Activated CD4-positive, alpha-beta T cell treated with anti-CD3 and anti-CD28 coated beads, Interleukin-2, amount 10 ng/mL, durations not matched to agents 24 days and 14 days (primary cell): Measurements from ENCODE around the gene SP5. TPM values are rescaled to one million over a fixed set of nuclear protein-coding genes. Genes with fewer than 3 reads are reported as not detected.

Source experiments
- DNase-seq: peaks from one replicate; pipeline ENCODE4 v3.0.0; 2022
- H3K27ac Mint-ChIP-seq: one replicate; pipeline ENCODE4 v1.8.0; 2022; ENCODE audit warnings: mild to moderate bottlenecking, mixed read lengths
- H3K27me3 Mint-ChIP-seq: one replicate; pipeline ENCODE4 v1.8.0; 2022; ENCODE audit warnings: mixed read lengths
- H3K36me3 Mint-ChIP-seq: one replicate; pipeline ENCODE4 v1.8.0; 2022; ENCODE audit warnings: low read depth, mild to moderate bottlenecking, mixed read lengths
- H3K4me1 Mint-ChIP-seq: one replicate; pipeline ENCODE4 v1.8.0; 2021; ENCODE audit warnings: mixed read lengths
- H3K4me3 Mint-ChIP-seq: one replicate; pipeline ENCODE4 v1.8.0; 2022; ENCODE audit warnings: mild to moderate bottlenecking, moderate library complexity, mixed read lengths
- H3K9me3 Mint-ChIP-seq: one replicate; pipeline ENCODE4 v1.8.0; 2021; ENCODE audit warnings: mixed read lengths
- intact Hi-C: fragments of 100-400 bp; cut with micrococcal nuclease; formaldehyde crosslinking; loops from one replicate; pipeline ENCODE4 v1.15.1; 2023
- total RNA-seq: library from RNA; stranded (reverse); gene quantifications from 2 replicates; pipeline ENCODE4 v1.2.3, GENCODE V29; 2022

The SP5 gene
- total RNA-seq, 1 donor from 2014 or later: 0.09 TPM

GRCh38 chr2:170695521-170696410 lies 19.4 kb upstream of the SP5 start:
- no peak overlapping the region for H3K4me3 Mint-ChIP-seq
- DNase-seq: no peak
- H3K4me1 Mint-ChIP-seq: no peaks in the 10 kb centered on the region
- no peaks in the 10 kb centered on the region for H3K9me3 Mint-ChIP-seq
- peaks cover 11% of the 10 kb centered on the region for H3K27me3 Mint-ChIP-seq
- intact Hi-C loops: no loop called here
- H3K27ac Mint-ChIP-seq: no peak overlapping the region
- H3K36me3 Mint-ChIP-seq: no peaks in the 10 kb centered on the region

DNA sequence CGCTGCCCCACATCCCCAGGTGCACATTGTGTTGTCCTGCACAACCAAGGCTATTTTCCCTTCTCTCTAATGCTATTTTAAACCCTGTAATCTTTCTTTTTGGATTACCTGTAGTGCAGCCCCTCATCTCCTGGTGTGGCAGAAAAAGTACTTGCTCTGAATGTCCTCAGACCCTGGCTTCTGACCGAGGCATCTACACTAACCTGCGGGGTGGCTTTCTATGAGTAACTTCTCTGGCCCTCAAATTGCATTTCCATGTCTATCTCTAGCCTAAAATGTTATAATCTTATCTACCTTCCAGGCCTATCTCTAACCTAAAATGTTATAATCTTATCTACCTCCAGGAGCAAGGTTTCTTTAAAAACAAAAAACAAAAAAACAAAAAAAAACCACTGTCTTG lies 18.2 kb upstream of the SP5 start:
- Mint-ChIP-seq H3K9me3 (no peaks in the 10 kb centered on the region), H3K27ac (no peak overlapping the region), H3K36me3 (no peaks in the 10 kb centered on the region), H3K4me3 (no peak overlapping the region), H3K4me1 (no peaks in the 10 kb centered on the region), H3K27me3 (peaks cover 19% of the 10 kb centered on the region)
- intact Hi-C loops: no loop called here
- DNase-seq: no peak

GRCh38 chr2:170701011-170701410 lies 14.1 kb upstream of the SP5 start:
- Mint-ChIP-seq H3K27ac (no peak overlapping the region), H3K4me3 (no peak overlapping the region), H3K4me1 (no peaks in the 10 kb centered on the region), H3K9me3 (no peaks in the 10 kb centered on the region), H3K36me3 (no peaks in the 10 kb centered on the region), H3K27me3 (peaks cover 34% of the 10 kb centered on the region)
- intact Hi-C loops: no loop called here
- DNase-seq: no peak

GRCh38 chr2:170703776-170704476 lies 11.2 kb upstream of the SP5 start:
- no peak overlapping the region for H3K27ac Mint-ChIP-seq
- no peaks in the 10 kb centered on the region for H3K4me1 Mint-ChIP-seq
- peaks cover 49% of the 10 kb centered on the region for H3K27me3 Mint-ChIP-seq
- H3K4me3 Mint-ChIP-seq: no peak overlapping the region
- H3K9me3 Mint-ChIP-seq: no peaks in the 10 kb centered on the region
- no peak for DNase-seq
- no peaks in the 10 kb centered on the region for H3K36me3 Mint-ChIP-seq
- intact Hi-C loops: no loop called here

DNA sequence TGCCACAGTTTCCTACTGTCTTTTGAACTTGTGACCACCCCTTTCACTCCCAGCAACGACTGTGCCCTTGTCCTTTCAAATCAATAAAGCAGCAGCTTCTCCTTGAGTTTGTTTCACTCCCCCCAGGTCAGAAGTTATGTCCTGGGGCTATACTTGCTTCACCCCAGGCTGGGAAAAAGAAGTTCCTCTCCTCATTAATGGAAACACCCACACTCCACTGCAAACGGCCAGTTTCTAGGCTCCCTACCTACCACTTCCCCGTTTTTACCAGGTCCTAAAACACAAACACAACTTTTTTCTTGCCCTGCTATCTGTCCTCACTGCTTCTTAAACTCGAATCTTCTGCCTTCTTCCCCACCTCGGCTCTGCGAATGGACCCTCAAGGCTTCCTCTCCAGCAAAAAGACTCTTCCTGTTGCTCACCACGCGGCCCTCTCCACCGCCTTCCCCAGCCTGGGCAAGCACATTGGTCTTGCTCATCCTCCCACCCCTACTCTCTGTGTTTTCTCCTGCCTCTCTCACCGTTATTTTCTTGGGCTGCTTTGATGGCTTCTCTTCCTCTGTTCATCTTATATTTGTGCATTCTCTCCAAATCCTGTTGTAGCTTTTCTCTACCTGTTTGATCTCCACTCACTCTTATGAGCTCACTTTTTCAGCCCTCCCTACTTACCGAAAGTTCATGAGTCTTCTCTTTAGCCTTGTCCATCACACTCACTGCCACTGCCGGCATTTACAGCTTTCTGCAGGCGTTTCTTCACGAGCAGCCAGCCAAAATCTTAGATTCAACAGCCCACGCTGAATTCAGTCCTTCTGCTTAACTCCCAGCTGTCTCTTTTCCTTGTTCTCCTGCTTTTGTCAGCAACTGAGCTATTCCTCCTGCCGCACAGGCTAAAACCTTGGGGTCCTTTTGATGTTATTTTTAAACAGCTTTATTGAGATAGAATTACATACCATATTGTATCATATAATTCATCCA lies 7.0 kb upstream of the SP5 start:
- intact Hi-C loops: no loop called here
- Mint-ChIP-seq H3K27me3 (peaks cover 72% of the 10 kb centered on the region), H3K27ac (no peak overlapping the region), H3K9me3 (peaks cover 8% of the 10 kb centered on the region), H3K36me3 (peaks cover 1% of the 10 kb centered on the region), H3K4me1 (peaks cover 4% of the 10 kb centered on the region), H3K4me3 (no peak overlapping the region)
- no peak for DNase-seq

DNA sequence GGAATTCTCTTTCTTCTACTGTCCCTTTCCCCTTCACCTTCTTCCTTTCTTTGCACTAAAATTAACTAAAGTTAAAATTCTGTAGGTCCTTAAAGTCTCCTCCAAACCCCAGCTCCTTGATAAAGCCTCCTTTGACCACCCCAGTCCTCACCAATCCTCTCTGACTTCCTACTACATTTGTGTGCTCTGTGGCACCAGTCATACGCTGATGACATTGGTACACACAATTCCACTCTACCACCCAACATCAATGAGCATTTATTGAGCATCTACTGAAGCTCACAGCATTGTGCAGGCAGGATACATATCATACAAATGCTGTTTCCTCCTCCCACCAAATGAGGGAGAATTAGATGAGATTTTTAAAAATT lies 4.5 kb upstream of the SP5 start:
- intact Hi-C loops: loop anchor here (5.0 to 10.0 kb wide), 3 partner anchors 386 to 1382 kb away; no protein-coding TSS in a partner anchor
- Mint-ChIP-seq H3K27ac (no peak overlapping the region), H3K4me3 (no peak overlapping the region), H3K27me3 (peaks cover 71% of the 10 kb centered on the region), H3K36me3 (peaks cover 5% of the 10 kb centered on the region), H3K9me3 (peaks cover 8% of the 10 kb centered on the region), H3K4me1 (peaks cover 12% of the 10 kb centered on the region)
- no peak for DNase-seq

GRCh38 chr2:170711196-170711773 lies 3.9 kb upstream of the SP5 start:
- DNase-seq: no peak
- Mint-ChIP-seq H3K36me3 (peaks cover 5% of the 10 kb centered on the region), H3K4me1 (peaks cover 14% of the 10 kb centered on the region), H3K9me3 (peaks cover 8% of the 10 kb centered on the region), H3K27me3 (peaks cover 72% of the 10 kb centered on the region), H3K27ac (no peak overlapping the region), H3K4me3 (no peak overlapping the region)
- intact Hi-C loops: loop anchor here (5.0 to 10.0 kb wide), 3 partner anchors 386 to 1381 kb away; no protein-coding TSS in a partner anchor

GRCh38 chr2:170711774-170712652 lies 3.1 kb upstream of the SP5 start:
- Mint-ChIP-seq H3K4me3 (peak overlapping the region; percentile 23), H3K27me3 (peaks cover 73% of the 10 kb centered on the region), H3K9me3 (peaks cover 8% of the 10 kb centered on the region), H3K27ac (peak overlapping the region; percentile 42), H3K4me1 (peaks cover 14% of the 10 kb centered on the region), H3K36me3 (peaks cover 5% of the 10 kb centered on the region)
- DNase-seq: peak; percentile 57
- intact Hi-C loops: loop anchor here (5.0 to 10.0 kb wide), 3 partner anchors 387 to 1380 kb away; no protein-coding TSS in a partner anchor

GRCh38 chr2:170712653-170713542 lies 2.2 kb upstream of the SP5 start:
- Mint-ChIP-seq H3K4me3 (peak overlapping the region; percentile 32), H3K4me1 (peaks cover 18% of the 10 kb centered on the region), H3K9me3 (peaks cover 8% of the 10 kb centered on the region), H3K27me3 (peaks cover 73% of the 10 kb centered on the region), H3K27ac (no peak overlapping the region), H3K36me3 (peaks cover 5% of the 10 kb centered on the region)
- DNase-seq: peak; percentile 56
- intact Hi-C loops: loop anchor here (5.0 to 10.0 kb wide), 3 partner anchors 388 to 1379 kb away; no protein-coding TSS in a partner anchor

DNA sequence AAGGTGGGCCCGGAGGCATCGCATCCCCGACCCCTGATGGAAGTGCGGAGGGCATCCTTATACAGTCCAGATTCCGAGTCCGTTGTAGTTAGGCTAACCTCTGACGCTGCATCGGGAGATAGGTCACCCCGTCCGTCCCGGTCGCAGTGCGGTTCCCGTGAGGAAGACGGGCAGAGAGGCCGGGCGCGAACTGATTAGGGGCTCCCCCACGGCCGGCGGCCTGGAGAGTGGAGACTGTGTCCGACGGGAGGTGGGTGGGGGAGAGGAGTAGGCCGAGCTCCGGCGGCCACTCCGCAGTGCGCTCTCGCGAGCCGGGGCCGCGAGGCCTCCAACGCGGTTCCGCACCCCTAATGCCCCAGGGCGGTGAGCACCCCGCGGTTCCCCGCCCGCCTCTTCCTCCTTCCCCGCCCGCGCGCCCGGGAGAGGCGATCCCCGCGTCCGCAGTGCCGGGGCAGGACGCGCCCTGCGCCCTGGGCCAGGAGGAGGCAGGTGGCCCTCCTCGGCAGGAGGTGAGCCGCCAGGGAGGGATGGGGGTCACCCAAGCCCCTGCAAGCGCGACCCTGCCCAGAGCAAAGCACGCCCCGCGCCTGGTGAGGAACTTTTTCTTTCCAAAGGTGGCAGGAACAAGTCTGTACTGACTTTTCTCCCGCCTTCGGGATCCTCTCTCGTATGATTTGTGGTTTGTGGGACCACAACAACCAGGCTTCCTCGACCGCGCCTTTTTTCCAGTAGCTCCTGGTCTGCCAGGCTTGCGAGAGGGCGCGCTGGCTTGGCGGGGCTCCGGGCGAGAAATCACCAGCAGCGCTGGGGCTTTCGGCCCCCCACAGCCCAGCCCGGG lies 1.4 kb upstream of the SP5 start:
- intact Hi-C loops: loop anchor here (2.0 to 10.0 kb wide), 4 partner anchors 57 to 1379 kb away; partner anchors contain the start of gene ERICH2
- Mint-ChIP-seq H3K4me3 (peak overlapping the region; percentile 32), H3K36me3 (peaks cover 5% of the 10 kb centered on the region), H3K27me3 (peaks cover 73% of the 10 kb centered on the region), H3K4me1 (peaks cover 20% of the 10 kb centered on the region), H3K9me3 (peaks cover 8% of the 10 kb centered on the region), H3K27ac (no peak overlapping the region)
- DNase-seq: peak; percentile 67
